ENCODE results near the gene CDH4.

DNA sequence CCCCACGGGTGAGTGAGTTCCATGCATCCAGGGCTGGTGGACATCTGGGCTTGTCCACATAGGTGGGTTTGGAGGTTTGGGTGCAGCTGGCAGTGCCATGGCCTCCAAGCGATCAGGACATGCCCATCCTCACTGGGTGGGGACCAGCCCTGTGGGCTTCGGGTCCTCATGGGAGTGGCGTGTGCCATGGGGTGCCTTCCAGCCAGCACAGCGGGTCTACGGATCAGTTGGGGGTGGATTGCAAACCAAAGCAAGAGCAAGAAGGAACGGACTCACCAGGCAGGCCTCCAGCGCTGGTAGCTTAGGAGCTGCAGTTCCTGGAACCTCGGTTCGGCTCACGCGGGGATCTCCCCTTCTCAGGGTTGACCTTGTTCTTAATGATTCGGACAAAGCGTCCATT lies 449.3 kb downstream of the CDH4 start:
- TF ChIP-seq, protein P1, sequence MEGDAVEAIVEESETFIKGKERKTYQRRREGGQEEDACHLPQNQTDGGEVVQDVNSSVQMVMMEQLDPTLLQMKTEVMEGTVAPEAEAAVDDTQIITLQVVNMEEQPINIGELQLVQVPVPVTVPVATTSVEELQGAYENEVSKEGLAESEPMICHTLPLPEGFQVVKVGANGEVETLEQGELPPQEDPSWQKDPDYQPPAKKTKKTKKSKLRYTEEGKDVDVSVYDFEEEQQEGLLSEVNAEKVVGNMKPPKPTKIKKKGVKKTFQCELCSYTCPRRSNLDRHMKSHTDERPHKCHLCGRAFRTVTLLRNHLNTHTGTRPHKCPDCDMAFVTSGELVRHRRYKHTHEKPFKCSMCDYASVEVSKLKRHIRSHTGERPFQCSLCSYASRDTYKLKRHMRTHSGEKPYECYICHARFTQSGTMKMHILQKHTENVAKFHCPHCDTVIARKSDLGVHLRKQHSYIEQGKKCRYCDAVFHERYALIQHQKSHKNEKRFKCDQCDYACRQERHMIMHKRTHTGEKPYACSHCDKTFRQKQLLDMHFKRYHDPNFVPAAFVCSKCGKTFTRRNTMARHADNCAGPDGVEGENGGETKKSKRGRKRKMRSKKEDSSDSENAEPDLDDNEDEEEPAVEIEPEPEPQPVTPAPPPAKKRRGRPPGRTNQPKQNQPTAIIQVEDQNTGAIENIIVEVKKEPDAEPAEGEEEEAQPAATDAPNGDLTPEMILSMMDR (conservative IDR thresholded peaks at IDR 0.05; ENCODE audit: low read length): no peak
- TF ChIP-seq EZH2phosphoT487 (IDR thresholded peaks at IDR 0.05; ENCODE audit: borderline replicate concordance, low read depth, low read length): no peak

Data from OCI-LY7 (cell line).